ENCODE results near the gene IFT22.
"Not testable (repeated sequence)": the region's sequence is repeated elsewhere in the genome, so short reads cannot be mapped to it uniquely, and the experiment has no call there.

IFT22 gene

DNA sequence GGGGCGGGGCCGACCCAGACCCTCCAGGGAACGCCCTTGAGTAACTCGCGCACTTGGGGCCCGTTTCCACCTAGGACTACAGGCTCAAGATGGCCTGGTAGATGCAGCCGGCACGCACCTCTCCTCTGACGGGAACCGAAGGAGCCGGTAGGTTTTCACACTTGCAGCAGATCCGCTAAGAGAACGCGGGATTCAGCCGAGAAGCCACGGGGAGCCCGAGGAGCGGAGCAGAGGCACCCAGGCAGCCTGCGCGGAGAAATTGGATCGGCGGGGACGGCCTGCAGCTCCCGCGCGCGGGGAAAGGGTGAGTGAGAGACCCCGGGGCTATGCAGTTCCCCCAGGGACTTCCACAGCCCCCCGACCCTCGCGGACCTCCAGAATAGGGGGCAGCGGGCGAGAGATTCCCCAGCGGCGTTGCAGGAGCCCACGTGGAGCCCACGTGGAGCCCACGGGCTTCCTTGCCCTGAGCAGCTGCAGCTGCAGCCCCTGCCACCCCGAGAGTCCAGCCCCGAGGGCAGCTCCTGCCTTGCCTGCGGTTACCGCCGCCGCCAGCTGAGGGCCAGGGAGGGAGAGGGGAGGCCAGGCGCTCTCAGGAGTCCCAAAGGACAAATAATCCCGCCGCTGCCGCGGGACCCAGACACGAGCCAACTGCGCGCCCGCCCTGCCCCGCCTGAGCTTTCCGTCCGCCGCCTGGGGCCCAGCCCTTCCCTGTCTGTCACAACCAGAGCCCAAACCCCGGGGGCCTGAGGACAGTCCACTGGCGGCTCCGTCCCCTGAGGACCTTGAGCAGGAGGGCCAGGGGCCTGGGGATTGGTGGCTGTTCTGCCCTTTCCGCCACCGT lies 13.1 kb downstream of the IFT22 start:
- no peak for DNase-seq

GRCh38 chr7:101306307-101306706 lies 15.3 kb downstream of the IFT22 start:
- DNase-seq, result no peak

- no peak for DNase-seq
Observed at GRCh38 chr7:101303102-101303701, 18.4 kb downstream of the IFT22 start.

GRCh38 chr7:101302641-101303101 lies 18.9 kb downstream of the IFT22 start:
- DNase-seq, result no peak

GRCh38 chr7:101300465-101301376 lies 20.9 kb downstream of the IFT22 start:
- DNase-seq, result no peak

DNA sequence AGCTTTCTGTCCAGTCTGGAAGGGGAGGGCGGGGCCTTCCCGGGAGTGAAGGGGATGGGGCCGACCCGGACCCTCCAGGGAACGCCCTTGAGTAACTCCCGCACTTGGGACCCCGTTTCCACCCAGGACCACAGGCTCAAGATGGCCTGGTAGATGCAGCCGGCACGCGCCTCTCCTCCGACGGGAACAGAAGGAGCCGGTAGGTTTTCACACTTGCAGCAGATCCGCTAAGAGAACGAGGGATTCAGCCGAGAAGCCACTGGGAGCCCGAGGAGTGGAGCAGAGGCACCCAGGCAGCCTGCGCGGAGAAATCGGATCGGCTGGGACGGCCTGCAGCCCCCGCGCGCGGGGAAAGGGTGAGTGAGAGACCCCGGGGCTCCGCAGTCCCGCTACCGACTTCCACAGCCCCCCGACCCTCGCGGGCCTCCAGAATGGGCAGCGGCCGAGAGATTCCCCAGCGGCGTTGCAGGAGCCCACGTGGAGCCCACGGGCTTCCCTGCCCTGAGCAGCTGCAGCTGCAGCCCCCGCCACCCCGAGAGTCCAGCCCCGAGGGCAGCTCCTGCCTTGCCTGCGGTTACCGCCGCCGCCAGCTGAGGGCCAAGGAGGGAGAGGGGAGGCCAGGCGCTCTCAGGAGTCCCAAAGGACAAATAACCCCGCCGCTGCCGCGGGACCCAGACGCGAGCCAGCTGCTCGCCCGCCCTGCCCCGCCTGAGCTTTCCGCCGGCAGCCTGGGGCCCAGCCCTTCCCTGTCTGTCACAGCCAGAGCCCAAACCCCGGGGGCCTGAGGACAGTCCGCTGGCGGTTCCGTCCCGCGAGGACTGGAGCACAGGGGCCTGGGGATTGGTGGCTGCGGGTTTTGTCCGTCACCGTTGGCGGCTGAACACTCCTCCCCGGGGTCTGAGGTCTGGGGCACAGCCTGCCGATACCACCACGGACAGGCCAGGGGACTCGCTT lies 21.8 kb downstream of the IFT22 start:
- no peak for DNase-seq

GRCh38 chr7:101294832-101295121 lies 26.8 kb downstream of the IFT22 start:
- no peak for DNase-seq

GRCh38 chr7:101294039-101294831 lies 27.4 kb downstream of the IFT22 start:
- no peak for DNase-seq

DNA sequence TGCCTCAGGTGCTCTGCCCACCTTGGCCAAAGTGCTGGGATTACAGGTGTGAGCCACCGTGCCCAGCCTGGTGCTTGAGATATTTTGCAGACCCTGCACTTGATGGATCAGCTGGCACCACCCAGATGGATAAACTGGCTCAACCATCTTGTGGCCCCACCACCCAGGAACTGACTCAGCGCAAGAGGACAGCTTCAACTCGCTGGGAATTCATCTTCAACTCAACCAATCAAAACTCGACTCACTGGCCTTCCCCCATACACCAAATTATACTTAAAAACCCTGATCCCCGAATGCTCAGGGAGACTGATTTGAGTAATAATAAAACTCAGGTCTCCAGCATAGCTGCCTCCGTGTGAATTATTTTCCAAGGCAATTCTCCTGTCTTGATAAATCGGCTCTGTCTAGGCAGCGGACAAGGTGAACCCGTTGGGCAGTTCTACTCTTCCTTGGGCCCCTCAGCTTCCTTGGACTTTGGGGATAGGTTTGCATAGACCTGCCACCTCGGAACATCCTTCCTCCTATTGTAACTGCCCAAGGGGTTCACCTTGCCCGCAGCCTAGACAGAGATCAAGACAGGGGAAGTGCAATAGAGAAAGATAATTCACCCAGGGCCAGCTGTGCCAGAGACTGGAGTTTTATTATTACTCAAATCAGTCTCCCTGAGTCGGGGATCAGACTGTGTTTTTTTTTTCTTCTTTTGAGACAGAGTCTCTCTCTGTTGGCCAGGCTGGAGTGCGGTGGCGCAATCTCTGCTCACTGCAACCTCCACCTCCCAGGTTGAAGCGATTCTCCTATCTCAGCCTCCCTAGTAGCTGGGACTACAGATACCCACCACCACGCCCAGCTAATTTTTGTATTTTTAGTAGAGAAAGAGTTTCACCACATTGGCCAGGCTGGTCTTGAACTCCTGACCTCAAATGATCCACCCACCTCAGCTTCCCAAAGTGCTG lies 28.3 kb downstream of the IFT22 start:
- DNase-seq, result not testable (repeated sequence)

- DNase-seq, result not testable (repeated sequence)
Observed at GRCh38 chr7:101292566-101292965, 29.0 kb downstream of the IFT22 start.

DNA sequence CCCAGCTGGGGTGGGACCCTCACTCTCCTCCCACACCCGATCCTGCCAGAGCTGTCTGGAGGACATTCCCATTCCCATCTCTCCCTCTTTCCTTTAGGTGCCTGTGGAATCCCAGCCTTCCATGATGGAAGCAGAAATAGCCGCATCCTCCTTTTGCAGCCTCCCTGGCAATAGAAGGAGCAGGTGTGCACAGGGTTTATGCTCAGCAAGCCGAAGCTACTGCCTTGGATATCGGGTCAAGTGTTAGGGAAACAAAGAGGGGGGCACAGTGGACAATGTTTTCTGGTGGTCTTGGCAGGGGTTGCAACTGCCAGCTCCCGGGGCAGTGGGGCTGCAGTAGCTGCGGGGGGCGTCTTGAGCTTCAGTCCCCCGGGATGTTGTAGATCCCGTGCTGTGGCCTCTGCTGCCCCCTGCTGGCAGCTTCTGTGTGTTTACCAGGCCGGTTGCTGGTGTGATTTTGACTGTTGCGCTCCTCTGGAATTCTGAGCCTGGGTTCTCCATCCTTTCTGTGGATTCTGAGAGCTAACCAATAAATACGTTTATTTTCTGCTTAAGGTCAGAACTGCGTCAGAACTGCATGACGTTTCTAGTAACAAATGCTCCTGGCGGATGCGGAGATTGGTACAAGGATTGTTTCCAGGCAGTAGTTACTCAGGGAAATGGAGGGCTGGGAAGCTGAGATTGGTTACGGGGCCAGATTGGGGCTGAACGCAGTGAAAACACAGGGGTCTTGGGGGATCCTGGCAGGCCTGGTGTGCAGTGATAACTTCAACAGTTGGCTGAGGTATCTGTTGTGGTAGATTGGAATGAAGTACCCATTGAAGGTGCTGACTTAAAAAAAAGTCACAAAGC lies 31.2 kb downstream of the IFT22 start:
- DNase-seq, result not testable (repeated sequence)

GRCh38 chr7:101289687-101290086 lies 31.9 kb downstream of the IFT22 start:
- DNase-seq, result not testable (repeated sequence)

DNA sequence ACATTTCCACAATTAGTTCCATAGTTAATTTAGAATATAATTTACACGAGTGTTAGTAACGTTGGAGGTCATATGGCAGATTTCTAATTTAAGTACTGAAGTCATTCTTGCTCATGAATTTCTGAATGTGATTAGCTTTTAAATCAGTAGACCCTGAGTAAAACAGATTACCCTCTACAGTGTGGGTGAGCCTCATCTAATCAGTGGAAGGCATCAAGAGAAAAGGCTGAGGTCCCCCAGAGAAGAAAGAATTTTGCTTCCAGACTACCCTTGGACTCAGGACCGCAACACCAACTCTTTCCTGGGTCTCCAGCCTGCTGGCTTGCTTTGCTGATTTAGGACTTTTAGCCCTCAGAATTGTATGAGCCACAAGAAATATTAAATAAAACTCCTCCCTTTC lies 33.2 kb downstream of the IFT22 start:
- DNase-seq, result no peak

GRCh38 chr7:101287032-101287431 lies 34.6 kb downstream of the IFT22 start:
- DNase-seq, result no peak

GRCh38 chr7:101285880-101286279 lies 35.7 kb downstream of the IFT22 start:
- DNase-seq, result not testable (repeated sequence)

- DNase-seq, result no peak
Observed at GRCh38 chr7:101285171-101285570, 36.4 kb downstream of the IFT22 start.

DNA sequence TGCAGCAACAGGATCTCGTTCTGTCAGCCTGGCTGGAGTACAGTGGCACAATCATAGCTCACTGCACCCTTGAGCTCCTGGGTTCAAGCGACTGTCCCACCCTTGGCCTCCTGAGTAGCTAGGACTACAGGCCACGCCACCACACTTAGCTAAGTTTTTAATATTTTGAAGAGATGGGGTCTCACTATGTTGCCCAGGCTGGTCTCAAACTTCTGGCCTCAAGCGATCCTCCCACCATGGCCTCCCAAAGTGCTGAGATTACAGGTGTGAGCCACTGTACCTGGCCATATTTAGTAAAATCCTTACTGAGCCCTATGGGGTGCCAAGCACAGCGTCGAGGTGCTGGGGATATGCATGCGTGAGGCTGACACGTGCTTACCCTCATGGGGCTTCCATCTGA lies 40.7 kb downstream of the IFT22 start:
- not testable (repeated sequence) for DNase-seq

DNA sequence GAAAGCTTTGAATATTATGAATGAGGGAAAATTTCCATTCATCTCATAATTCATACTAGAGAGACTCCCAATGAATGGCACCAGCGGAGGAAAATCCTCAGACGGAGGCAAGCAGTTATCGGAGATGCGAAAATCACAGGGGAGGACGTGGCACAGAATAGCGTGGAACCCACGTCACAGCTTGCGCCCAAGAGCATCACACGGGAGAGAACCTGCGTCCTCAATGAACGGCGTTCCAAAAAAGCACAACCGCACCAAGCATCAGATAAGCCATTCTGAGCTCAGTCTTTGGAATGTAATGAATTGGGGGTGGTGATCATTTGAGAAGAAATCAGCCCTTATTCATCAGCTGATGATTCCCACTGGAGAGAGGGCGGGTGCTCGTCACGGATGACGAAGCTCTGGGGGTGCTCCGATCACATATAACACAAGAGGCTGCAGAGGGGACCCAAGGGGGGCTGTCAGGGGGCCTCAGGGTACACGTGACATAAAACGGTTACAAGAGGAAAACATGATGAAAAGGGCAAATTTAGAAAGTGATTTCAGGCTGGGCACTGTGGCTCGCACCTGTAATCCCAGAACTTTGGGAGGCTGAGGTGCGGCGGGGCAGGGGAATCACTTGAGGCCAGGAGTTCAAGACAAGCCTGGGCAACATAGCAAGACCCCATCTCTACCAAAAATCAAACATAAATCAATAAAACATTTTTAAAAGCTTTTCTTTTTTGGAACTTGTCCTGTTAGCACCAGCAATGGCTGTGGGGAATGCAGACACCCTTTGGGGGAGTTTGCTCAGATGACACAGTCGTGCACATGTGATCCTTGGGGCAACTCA lies 42.9 kb downstream of the IFT22 start:
- no peak for DNase-seq

Measured in amniotic stem cell (primary cell).